Activated CD4-positive, alpha-beta T cell treated with anti-CD3 and anti-CD28 coated beads for 36 hours (primary cell): ENCODE data around the gene IL32. TPM values are rescaled to one million over a fixed set of nuclear protein-coding genes. Genes with fewer than 3 reads are reported as not detected.

ENCODE experiments used
- ATAC-seq: fragments of 200-7000 bp; cut with Tn5 transposase; one replicate; pipeline ENCODE4 v1.10.0; 2021; ENCODE audit warnings: mild to moderate bottlenecking, moderate library complexity
- CTCF ChIA-PET: fragments of 350-600 bp; sonication (Branson Sonifier 250); formaldehyde crosslinking; loops from one replicate; lab custom pipeline; 2021; ENCODE audit warnings: antibody characterized with exemption; lab: Charles Lee
- POLR2A ChIA-PET: fragments of 350-600 bp; sonication (Branson Sonifier 250); formaldehyde crosslinking; loops from one replicate; lab custom pipeline; 2021; ENCODE audit warnings: antibody characterized with exemption, inconsistent platforms; lab: Charles Lee
- DNase-seq: peaks from one replicate; pipeline ENCODE4 v3.0.0-alpha.2; 2020
- H3K27ac Mint-ChIP-seq: one replicate; pipeline ENCODE4 v1.8.0; 2021; ENCODE audit warnings: mixed read lengths
- H3K27me3 Mint-ChIP-seq: one replicate; pipeline ENCODE4 v1.8.0; 2021; ENCODE audit warnings: mixed read lengths
- H3K36me3 Mint-ChIP-seq: one replicate; pipeline ENCODE4 v1.8.0; 2021; ENCODE audit warnings: low read depth, mixed read lengths
- H3K4me1 Mint-ChIP-seq: one replicate; pipeline ENCODE4 v1.8.0; 2021; ENCODE audit warnings: mixed read lengths
- H3K4me3 Mint-ChIP-seq: one replicate; pipeline ENCODE4 v1.8.0; 2021; ENCODE audit warnings: mild to moderate bottlenecking, moderate library complexity, mixed read lengths
- H3K9me3 Mint-ChIP-seq: one replicate; pipeline ENCODE4 v1.8.0; 2021; ENCODE audit warnings: low read depth, mixed read lengths
- intact Hi-C, 2 experiments: fragments of 100-400 bp; cut with DNase I in 1 of 2; cut with micrococcal nuclease in 1 of 2; formaldehyde crosslinking; loops; one replicate each; pipeline versions ENCODE4 v1.14.2 to v1.15.1; 2022 to 2024; cut with DNase I, micrococcal nuclease
- total RNA-seq, 2 experiments: library from RNA; stranded (reverse); gene quantifications; one replicate each; pipeline ENCODE4 v1.2.3, GENCODE V29; 2021

IL32 gene
- total RNA-seq = 1,000 to 10,000 TPM; 1,864 to 2,360 TPM

GRCh38 chr16:3065069-3065741, at the start of gene IL32:
Gene IL32 (plus strand): TSS chr16:3065640. CDS start chr16:3065812, 172 bp downstream.
- H3K4me3 Mint-ChIP-seq = peak within 1 kb of the TSS; percentile 100
- POLR2A ChIA-PET = interaction anchor here (0.6 to 4.7 kb wide), 7 partner anchors 11 to 220 kb away, joined by 3 to 48 read pairs (median 4); no protein-coding TSS in a partner anchor
- ATAC-seq (peak; percentile 62), DNase-seq (peak; percentile 90)
- no peaks in the 10 kb centered on the region for H3K9me3 Mint-ChIP-seq
- CTCF ChIA-PET = interaction anchor here (0.8 to 6.7 kb wide), 8 partner anchors 11 to 85 kb away, joined by 3 to 65 read pairs (median 7); no protein-coding TSS in a partner anchor
- peaks cover 64% of the 10 kb centered on the region for H3K4me1 Mint-ChIP-seq
- H3K36me3 Mint-ChIP-seq = peaks cover 46% of the 10 kb centered on the region
- H3K27me3 Mint-ChIP-seq = no peaks in the 10 kb centered on the region
- peak within 1 kb of the TSS; percentile 100 for H3K27ac Mint-ChIP-seq
- intact Hi-C loops = loop anchor here (1.0 to 5.0 kb wide), 3 partner anchors 12 to 437 kb away; partner anchors contain the start of gene CLUAP1 (in 1 of the 2)

GRCh38 chr16:3015865-3016521, 49.4 kb upstream of the IL32 start:
- no peak for DNase-seq
- Mint-ChIP-seq H3K9me3 (no peaks in the 10 kb centered on the region), H3K4me3 (no peak overlapping the region), H3K4me1 (peaks cover 20% of the 10 kb centered on the region), H3K36me3 (no peaks in the 10 kb centered on the region), H3K27ac (no peak overlapping the region), H3K27me3 (peaks cover 13% of the 10 kb centered on the region)
- POLR2A ChIA-PET = no interaction called here
- intact Hi-C loops = no loop called here
- CTCF ChIA-PET = interaction anchor here (1.2 kb wide), 1 partner anchor 16 kb away, joined by 3 read pairs; no protein-coding TSS in a partner anchor
- no peak for ATAC-seq

- Mint-ChIP-seq H3K4me3 (no peak overlapping the region), H3K4me1 (peaks cover 32% of the 10 kb centered on the region), H3K27me3 (peaks cover 9% of the 10 kb centered on the region), H3K9me3 (no peaks in the 10 kb centered on the region), H3K27ac (no peak overlapping the region), H3K36me3 (no peaks in the 10 kb centered on the region)
- CTCF ChIA-PET = no interaction called here
- POLR2A ChIA-PET = no interaction called here
- no peak for DNase-seq
- intact Hi-C loops = no loop called here
- no peak for ATAC-seq
Observed at GRCh38 chr16:3017344-3017743, 48.1 kb upstream of the IL32 start.

GRCh38 chr16:3017794-3018506, 47.5 kb upstream of the IL32 start, which contains the start of gene CLDN6:
Gene CLDN6 (minus strand): TSS chr16:3018183. CDS start chr16:3016021, 2,162 bp downstream.
- Mint-ChIP-seq H3K27me3 (peaks cover 7% of the 10 kb centered on the region), H3K9me3 (no peaks in the 10 kb centered on the region), H3K4me3 (no peak within 1 kb of the TSS), H3K4me1 (peaks cover 35% of the 10 kb centered on the region), H3K36me3 (no peaks in the 10 kb centered on the region), H3K27ac (no peak within 1 kb of the TSS)
- ChIA-PET POLR2A (no interaction called here), CTCF (interaction anchor here (0.6 to 1.0 kb wide), 2 partner anchors 10 to 17 kb away, joined by 3 read pairs; no protein-coding TSS in a partner anchor)
- ATAC-seq (no peak), DNase-seq (peak; percentile 76)
- intact Hi-C loops = no loop called here

- peak overlapping the region; percentile 77 for H3K27ac Mint-ChIP-seq
- H3K36me3 Mint-ChIP-seq = peaks cover 2% of the 10 kb centered on the region
- peak overlapping the region; percentile 74 for H3K4me3 Mint-ChIP-seq
- ChIA-PET CTCF (interaction anchor here (0.6 to 3.8 kb wide), 10 partner anchors 8 to 504 kb away, joined by 3 to 39 read pairs (median 3); no protein-coding TSS in a partner anchor), POLR2A (interaction anchor here (0.6 to 1.8 kb wide), 3 partner anchors 9 to 16 kb away, joined by 3 to 4 read pairs (median 3); no protein-coding TSS in a partner anchor)
- H3K9me3 Mint-ChIP-seq = no peaks in the 10 kb centered on the region
- DNase-seq (no peak), ATAC-seq (no peak)
- peaks cover 7% of the 10 kb centered on the region for H3K27me3 Mint-ChIP-seq
- intact Hi-C loops = loop anchor here (1.0 to 5.0 kb wide), 12 partner anchors 15 to 1288 kb away; partner anchors contain the start of genes ADCY9 (in 1 of the 2), CEMP1 (in 1 of the 2), ELOB (in 1 of the 2) and FLYWCH2 (in 1 of the 2)
- H3K4me1 Mint-ChIP-seq = peaks cover 46% of the 10 kb centered on the region
Observed at GRCh38 chr16:3019594-3020246, 45.7 kb upstream of the IL32 start.

GRCh38 chr16:3020247-3020603, 45.2 kb upstream of the IL32 start, which contains the start of gene TNFRSF12A:
Gene TNFRSF12A (plus strand): TSS chr16:3020368. CDS start chr16:3020398, 30 bp downstream.
- Mint-ChIP-seq H3K9me3 (no peaks in the 10 kb centered on the region), H3K27me3 (peaks cover 7% of the 10 kb centered on the region), H3K36me3 (peaks cover 2% of the 10 kb centered on the region), H3K4me1 (peaks cover 46% of the 10 kb centered on the region), H3K4me3 (peak within 1 kb of the TSS; percentile 74), H3K27ac (peak within 1 kb of the TSS; percentile 97)
- intact Hi-C loops = loop anchor here (1.0 to 5.0 kb wide), 12 partner anchors 15 to 1287 kb away; partner anchors contain the start of genes ADCY9 (in 1 of the 2), CEMP1 (in 1 of the 2), ELOB (in 1 of the 2) and FLYWCH2 (in 1 of the 2)
- ATAC-seq (peak; percentile 2), DNase-seq (peak; percentile 85)
- CTCF ChIA-PET = interaction anchor here (0.6 to 3.8 kb wide), 8 partner anchors 8 to 503 kb away, joined by 3 to 39 read pairs (median 4); no protein-coding TSS in a partner anchor
- POLR2A ChIA-PET = interaction anchor here (0.6 to 1.8 kb wide), 3 partner anchors 9 to 16 kb away, joined by 3 to 4 read pairs (median 3); no protein-coding TSS in a partner anchor

GRCh38 chr16:3020604-3021448, 44.6 kb upstream of the IL32 start:
- H3K4me1 Mint-ChIP-seq = peaks cover 50% of the 10 kb centered on the region
- peaks cover 2% of the 10 kb centered on the region for H3K36me3 Mint-ChIP-seq
- ATAC-seq = peak; percentile 3
- POLR2A ChIA-PET = interaction anchor here (0.6 to 1.8 kb wide), 5 partner anchors 13 to 55 kb away, joined by 3 to 7 read pairs (median 3); partner anchors contain the start of gene IL32
- CTCF ChIA-PET = interaction anchor here (0.6 to 3.8 kb wide), 9 partner anchors 7 to 502 kb away, joined by 3 to 39 read pairs (median 4); no protein-coding TSS in a partner anchor
- peak overlapping the region; percentile 74 for H3K4me3 Mint-ChIP-seq
- intact Hi-C loops = loop anchor here (1.0 to 5.0 kb wide), 12 partner anchors 16 to 1286 kb away; partner anchors contain the start of genes ADCY9 (in 1 of the 2), CEMP1 (in 1 of the 2), ELOB (in 1 of the 2) and FLYWCH2 (in 1 of the 2)
- H3K9me3 Mint-ChIP-seq = no peaks in the 10 kb centered on the region
- DNase-seq = peak; percentile 77
- H3K27ac Mint-ChIP-seq = peak overlapping the region; percentile 97
- H3K27me3 Mint-ChIP-seq = peaks cover 7% of the 10 kb centered on the region

- H3K27me3 Mint-ChIP-seq = peaks cover 7% of the 10 kb centered on the region
- peak overlapping the region; percentile 74 for H3K4me3 Mint-ChIP-seq
- DNase-seq (peak; percentile 95), ATAC-seq (peak; percentile 56)
- CTCF ChIA-PET = interaction anchor here (0.6 to 3.8 kb wide), 5 partner anchors 10 to 173 kb away, joined by 3 to 39 read pairs (median 6); no protein-coding TSS in a partner anchor
- peaks cover 8% of the 10 kb centered on the region for H3K36me3 Mint-ChIP-seq
- H3K9me3 Mint-ChIP-seq = no peaks in the 10 kb centered on the region
- intact Hi-C loops = loop anchor here (2.0 to 5.0 kb wide), 11 partner anchors 17 to 1286 kb away; partner anchors contain the start of genes ADCY9 (in 1 of the 2), CEMP1 (in 1 of the 2), ELOB (in 1 of the 2) and FLYWCH2 (in 1 of the 2)
- peaks cover 50% of the 10 kb centered on the region for H3K4me1 Mint-ChIP-seq
- H3K27ac Mint-ChIP-seq = peak overlapping the region; percentile 97
- POLR2A ChIA-PET = interaction anchor here (0.6 to 1.3 kb wide), 4 partner anchors 14 to 55 kb away, joined by 3 to 7 read pairs (median 3); partner anchors contain the start of gene IL32
Observed at GRCh38 chr16:3021449-3022207, 43.8 kb upstream of the IL32 start.
